HepG2 (cell line): Measurements from ENCODE around the gene STIP1. TPM values are rescaled to one million over a fixed set of nuclear protein-coding genes. Genes with fewer than 3 reads are reported as not detected.

ENCODE experiments used
- CBFB ChIP-seq: sonication (generic); formaldehyde crosslinking; IDR thresholded peaks from 2 replicates; pipeline ENCODE4 v1.4.0; 2020; ENCODE audit warnings: missing genetic modification reagents
- ERF ChIP-seq: IDR thresholded peaks from 2 replicates; pipeline ENCODE4 v1.6.1; 2018; ENCODE audit warnings: missing biosample characterization, missing genetic modification reagents
- HES4 ChIP-seq: sonication (generic); formaldehyde crosslinking; IDR thresholded peaks from 2 replicates; pipeline ENCODE4 v1.9.0; 2021; ENCODE audit warnings: mild to moderate bottlenecking, missing genetic modification reagents, borderline replicate concordance
- JDP2 ChIP-seq: sonication (generic); formaldehyde crosslinking; IDR thresholded peaks from 2 replicates; pipeline ENCODE4 v1.8.1; 2022; ENCODE audit warnings: missing genetic modification reagents, borderline replicate concordance
- MYC ChIP-seq: sonication (generic); formaldehyde crosslinking; IDR thresholded peaks from 2 replicates; pipeline ENCODE4 v1.9.0; 2021; ENCODE audit warnings: missing genetic modification reagents, borderline replicate concordance
- POLR2AphosphoS2 ChIP-seq: IDR thresholded peaks from 2 replicates; pipeline ENCODE4 v1.6.1; 2011; ENCODE audit warnings: low read depth, low read length, improper control_type of control experiment
- ZKSCAN8 ChIP-seq: IDR thresholded peaks from 2 replicates; pipeline ENCODE4 v1.6.1; 2016; ENCODE audit warnings: borderline replicate concordance, missing genetic modification reagents, missing compliant biosample characterization
- ZNF34 ChIP-seq: sonication (generic); formaldehyde crosslinking; IDR thresholded peaks from 2 replicates; pipeline ENCODE4 v1.4.0; 2020; ENCODE audit warnings: mild to moderate bottlenecking, missing genetic modification reagents, borderline replicate concordance
- ZNF382 ChIP-seq: sonication (generic); formaldehyde crosslinking; IDR thresholded peaks from 2 replicates; pipeline ENCODE4 v1.5.0; 2020; ENCODE audit warnings: missing genetic modification reagents, mild to moderate bottlenecking, borderline replicate concordance
- ZNF44 ChIP-seq: sonication (generic); formaldehyde crosslinking; IDR thresholded peaks from 2 replicates; pipeline ENCODE4 v1.5.1; 2020; ENCODE audit warnings: mild to moderate bottlenecking, missing genetic modification reagents
- ZNF670 ChIP-seq: sonication (generic); formaldehyde crosslinking; IDR thresholded peaks from 2 replicates; pipeline ENCODE4 v1.8.0; 2022; ENCODE audit warnings: mild to moderate bottlenecking, missing genetic modification reagents, borderline replicate concordance
- ZNF746 ChIP-seq: sonication (generic); formaldehyde crosslinking; IDR thresholded peaks from 2 replicates; pipeline ENCODE4 v1.8.0; 2022; ENCODE audit warnings: mild to moderate bottlenecking, missing genetic modification reagents
- polyA plus RNA-seq, 8 experiments: library from polyadenylated mRNA; depleted of rRNA in 3 of 8; stranded (reverse) in 7 of 8; unstranded in 1 of 8; fragments of >200 nt; fragmentation: Illumina TruSeq in 4 of 8; extraction: Trizol in 4 of 8; gene quantifications; 2 replicates each; pipeline versions ENCODE4 v1.2.1 to v1.2.3, GENCODE V29; 2011 to 2016; ENCODE audit warnings: low read depth in 4 of 8, missing spikeins in 1 of 8, mixed read lengths in 1 of 8; ENCODE audit not compliant: insufficient read depth in 1 of 8
- total RNA-seq, 5 experiments: library from RNA; depleted of rRNA; stranded (reverse); fragments of >200 nt; fragmentation: Illumina TruSeq; extraction: Trizol; gene quantifications; 2 replicates each; pipeline ENCODE4 v1.2.3, GENCODE V29; 2016; ENCODE audit warnings: low read depth in 1 of 5
- TF ChIP-seq, protein P1 (sequence below): sonication (generic); formaldehyde crosslinking; IDR thresholded peaks from 2 replicates; pipeline ENCODE4 v1.4.0; 2020; ENCODE audit warnings: mild to moderate bottlenecking, missing genetic modification reagents
- TF ChIP-seq, protein P2 (sequence below): sonication (generic); formaldehyde crosslinking; IDR thresholded peaks from 2 replicates; pipeline ENCODE4; 2020; ENCODE audit warnings: missing genetic modification reagents, mild to moderate bottlenecking, borderline replicate concordance
- TF ChIP-seq, protein P3 (sequence below): sonication (generic); formaldehyde crosslinking; IDR thresholded peaks from 2 replicates; pipeline ENCODE4 v1.4.0; 2020; ENCODE audit warnings: missing genetic modification reagents
- TF ChIP-seq, protein P4 (sequence below): IDR thresholded peaks from 2 replicates; pipeline ENCODE4 v1.6.1; 2012; ENCODE audit warnings: inconsistent platforms

The STIP1 gene
- total and polyA plus RNA-seq, 2 of the 13 experiments (the other 11 are each of a cell fraction or from before 2014, with no cell fraction given) = 81.1 to 217 TPM

DNA sequence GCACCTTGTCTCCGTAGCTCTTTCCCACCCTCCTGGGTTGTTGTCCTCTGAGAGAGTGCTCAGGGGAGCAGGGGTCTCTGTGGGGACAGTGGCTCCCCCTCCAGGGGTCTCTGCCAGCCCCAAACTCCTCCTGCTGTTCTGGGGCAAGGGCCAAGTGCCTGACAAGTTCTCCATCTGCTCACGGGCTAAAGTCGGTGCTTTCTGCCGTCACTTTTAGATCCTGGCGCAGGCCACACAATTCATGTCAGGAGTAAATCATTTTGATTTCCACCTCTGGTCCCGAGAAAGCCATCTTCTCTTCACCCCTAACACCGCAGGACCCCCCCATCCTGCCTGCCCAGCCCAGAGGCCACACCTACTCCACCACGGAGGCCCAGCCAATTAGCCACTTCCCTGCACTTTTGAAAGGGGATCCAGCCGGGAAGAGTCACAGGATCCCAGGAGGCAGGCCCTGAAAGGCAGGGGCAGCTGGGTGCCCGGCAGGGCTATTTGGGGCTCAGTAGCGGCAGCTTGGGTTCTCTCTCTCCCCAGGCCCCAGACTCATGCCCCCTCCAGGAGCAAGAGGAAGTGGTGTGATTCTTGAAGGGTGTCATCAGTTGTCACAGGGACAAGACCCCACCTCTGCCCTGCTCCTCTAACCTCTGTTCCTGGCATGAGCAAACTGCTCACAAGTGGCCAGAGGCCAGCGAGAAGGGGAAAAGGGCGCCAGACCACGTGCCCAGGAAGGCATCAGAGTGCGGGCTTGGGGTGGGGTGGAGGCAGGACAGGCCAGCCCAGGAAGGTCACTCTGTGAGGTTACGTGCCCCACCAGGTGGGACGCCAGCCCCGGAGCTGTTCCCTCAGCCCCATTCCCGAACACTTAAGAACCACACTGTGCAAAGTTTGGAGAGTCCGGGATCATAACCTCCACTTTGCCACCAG lies 21.3 kb upstream of the STIP1 start (continued):
- TF ChIP-seq JDP2 (CRISPR knock-in tag) (no peak), HES4 (CRISPR knock-in tag) (no peak), ZNF382 (CRISPR knock-in tag) (no peak), ERF (no peak), ZKSCAN8 (CRISPR knock-in tag) (no peak), ZNF44 (no peak), ZNF34 (CRISPR knock-in tag) (no peak), POLR2AphosphoS2 (no peak), ZNF670 (CRISPR knock-in tag) (no peak), CBFB (no peak), MYC (peak; percentile 46; the same call in 1 of the 2 replicates), ZNF746 (CRISPR knock-in tag) (0 out of 2 replicates have a peak, but pooled peaks have one; percentile 20)
- TF ChIP-seq, protein P1, sequence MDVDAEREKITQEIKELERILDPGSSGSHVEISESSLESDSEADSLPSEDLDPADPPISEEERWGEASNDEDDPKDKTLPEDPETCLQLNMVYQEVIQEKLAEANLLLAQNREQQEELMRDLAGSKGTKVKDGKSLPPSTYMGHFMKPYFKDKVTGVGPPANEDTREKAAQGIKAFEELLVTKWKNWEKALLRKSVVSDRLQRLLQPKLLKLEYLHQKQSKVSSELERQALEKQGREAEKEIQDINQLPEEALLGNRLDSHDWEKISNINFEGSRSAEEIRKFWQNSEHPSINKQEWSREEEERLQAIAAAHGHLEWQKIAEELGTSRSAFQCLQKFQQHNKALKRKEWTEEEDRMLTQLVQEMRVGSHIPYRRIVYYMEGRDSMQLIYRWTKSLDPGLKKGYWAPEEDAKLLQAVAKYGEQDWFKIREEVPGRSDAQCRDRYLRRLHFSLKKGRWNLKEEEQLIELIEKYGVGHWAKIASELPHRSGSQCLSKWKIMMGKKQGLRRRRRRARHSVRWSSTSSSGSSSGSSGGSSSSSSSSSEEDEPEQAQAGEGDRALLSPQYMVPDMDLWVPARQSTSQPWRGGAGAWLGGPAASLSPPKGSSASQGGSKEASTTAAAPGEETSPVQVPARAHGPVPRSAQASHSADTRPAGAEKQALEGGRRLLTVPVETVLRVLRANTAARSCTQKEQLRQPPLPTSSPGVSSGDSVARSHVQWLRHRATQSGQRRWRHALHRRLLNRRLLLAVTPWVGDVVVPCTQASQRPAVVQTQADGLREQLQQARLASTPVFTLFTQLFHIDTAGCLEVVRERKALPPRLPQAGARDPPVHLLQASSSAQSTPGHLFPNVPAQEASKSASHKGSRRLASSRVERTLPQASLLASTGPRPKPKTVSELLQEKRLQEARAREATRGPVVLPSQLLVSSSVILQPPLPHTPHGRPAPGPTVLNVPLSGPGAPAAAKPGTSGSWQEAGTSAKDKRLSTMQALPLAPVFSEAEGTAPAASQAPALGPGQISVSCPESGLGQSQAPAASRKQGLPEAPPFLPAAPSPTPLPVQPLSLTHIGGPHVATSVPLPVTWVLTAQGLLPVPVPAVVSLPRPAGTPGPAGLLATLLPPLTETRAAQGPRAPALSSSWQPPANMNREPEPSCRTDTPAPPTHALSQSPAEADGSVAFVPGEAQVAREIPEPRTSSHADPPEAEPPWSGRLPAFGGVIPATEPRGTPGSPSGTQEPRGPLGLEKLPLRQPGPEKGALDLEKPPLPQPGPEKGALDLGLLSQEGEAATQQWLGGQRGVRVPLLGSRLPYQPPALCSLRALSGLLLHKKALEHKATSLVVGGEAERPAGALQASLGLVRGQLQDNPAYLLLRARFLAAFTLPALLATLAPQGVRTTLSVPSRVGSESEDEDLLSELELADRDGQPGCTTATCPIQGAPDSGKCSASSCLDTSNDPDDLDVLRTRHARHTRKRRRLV (CRISPR knock-in tag) = no peak
- TF ChIP-seq, protein P2, sequence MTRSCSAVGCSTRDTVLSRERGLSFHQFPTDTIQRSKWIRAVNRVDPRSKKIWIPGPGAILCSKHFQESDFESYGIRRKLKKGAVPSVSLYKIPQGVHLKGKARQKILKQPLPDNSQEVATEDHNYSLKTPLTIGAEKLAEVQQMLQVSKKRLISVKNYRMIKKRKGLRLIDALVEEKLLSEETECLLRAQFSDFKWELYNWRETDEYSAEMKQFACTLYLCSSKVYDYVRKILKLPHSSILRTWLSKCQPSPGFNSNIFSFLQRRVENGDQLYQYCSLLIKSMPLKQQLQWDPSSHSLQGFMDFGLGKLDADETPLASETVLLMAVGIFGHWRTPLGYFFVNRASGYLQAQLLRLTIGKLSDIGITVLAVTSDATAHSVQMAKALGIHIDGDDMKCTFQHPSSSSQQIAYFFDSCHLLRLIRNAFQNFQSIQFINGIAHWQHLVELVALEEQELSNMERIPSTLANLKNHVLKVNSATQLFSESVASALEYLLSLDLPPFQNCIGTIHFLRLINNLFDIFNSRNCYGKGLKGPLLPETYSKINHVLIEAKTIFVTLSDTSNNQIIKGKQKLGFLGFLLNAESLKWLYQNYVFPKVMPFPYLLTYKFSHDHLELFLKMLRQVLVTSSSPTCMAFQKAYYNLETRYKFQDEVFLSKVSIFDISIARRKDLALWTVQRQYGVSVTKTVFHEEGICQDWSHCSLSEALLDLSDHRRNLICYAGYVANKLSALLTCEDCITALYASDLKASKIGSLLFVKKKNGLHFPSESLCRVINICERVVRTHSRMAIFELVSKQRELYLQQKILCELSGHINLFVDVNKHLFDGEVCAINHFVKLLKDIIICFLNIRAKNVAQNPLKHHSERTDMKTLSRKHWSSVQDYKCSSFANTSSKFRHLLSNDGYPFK (CRISPR knock-in tag) = peak; percentile 27; the same call in 1 of the 2 replicates
- TF ChIP-seq, protein P3, sequence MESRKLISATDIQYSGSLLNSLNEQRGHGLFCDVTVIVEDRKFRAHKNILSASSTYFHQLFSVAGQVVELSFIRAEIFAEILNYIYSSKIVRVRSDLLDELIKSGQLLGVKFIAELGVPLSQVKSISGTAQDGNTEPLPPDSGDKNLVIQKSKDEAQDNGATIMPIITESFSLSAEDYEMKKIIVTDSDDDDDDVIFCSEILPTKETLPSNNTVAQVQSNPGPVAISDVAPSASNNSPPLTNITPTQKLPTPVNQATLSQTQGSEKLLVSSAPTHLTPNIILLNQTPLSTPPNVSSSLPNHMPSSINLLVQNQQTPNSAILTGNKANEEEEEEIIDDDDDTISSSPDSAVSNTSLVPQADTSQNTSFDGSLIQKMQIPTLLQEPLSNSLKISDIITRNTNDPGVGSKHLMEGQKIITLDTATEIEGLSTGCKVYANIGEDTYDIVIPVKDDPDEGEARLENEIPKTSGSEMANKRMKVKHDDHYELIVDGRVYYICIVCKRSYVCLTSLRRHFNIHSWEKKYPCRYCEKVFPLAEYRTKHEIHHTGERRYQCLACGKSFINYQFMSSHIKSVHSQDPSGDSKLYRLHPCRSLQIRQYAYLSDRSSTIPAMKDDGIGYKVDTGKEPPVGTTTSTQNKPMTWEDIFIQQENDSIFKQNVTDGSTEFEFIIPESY (CRISPR knock-in tag) = no peak
- TF ChIP-seq, protein P4, sequence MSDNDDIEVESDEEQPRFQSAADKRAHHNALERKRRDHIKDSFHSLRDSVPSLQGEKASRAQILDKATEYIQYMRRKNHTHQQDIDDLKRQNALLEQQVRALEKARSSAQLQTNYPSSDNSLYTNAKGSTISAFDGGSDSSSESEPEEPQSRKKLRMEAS = peak; percentile 86
